GM21381 (cell line): ENCODE data around the gene UBE2QL1.

Experiments
- ATAC-seq: cut with Tn5 transposase; IDR thresholded peaks from one replicate; pipeline ENCODE4 v1.9.1; 2021; ENCODE audit warnings: mild to moderate bottlenecking, moderate library complexity; ENCODE audit not compliant: unreplicated experiment

UBE2QL1 gene

DNA sequence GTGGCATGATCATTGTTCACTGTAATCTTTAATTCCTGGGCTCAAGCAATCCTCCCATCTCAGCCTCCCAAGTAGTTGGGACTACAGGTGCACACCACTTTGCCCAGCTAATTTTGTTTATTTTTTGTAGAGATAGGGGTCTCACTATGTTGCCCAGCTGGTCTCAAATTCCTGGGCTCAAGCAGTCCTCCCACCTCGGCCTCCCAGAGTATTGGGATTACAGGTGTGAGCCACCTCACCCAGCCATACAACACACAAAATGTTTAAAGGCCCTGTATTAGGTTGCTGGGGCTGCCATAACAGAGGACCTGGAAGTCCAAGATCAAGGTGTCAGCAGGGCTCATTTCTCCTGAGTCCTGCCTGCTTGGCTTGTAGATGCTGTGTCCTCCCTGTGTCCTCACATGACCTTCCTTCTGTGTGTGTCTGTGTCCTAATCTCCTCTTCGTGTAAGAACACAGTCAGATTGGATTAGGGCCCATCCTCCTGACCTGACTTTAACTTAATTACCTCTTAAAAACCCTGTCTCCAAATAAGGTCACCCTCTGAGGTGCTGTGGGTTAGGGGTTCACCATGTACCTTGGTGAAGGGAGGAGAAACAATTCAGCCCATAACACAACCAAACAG, 5.4 kb downstream of the UBE2QL1 start:
- ATAC-seq, result no peak

DNA sequence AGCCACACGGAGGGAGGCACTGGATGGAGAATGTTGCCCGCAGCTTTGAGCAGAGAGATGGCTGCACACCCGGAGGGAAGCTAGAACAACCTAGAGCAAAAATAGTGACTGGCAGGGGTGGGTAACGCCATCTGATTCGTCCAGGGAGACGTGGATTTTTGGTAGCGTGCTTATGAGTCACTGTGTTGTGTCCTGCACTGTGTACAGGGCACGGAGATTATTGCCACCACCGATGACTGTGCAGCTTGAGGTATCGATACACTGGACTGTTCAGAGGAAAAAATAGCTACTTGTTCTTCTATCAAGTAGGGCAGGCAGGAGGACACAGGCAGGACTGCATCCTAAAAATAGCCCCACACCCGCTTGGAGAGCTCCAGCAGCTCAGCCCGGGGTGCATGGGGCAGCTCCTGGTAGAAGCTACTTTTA, 6.0 kb downstream of the UBE2QL1 start:
- ATAC-seq, result no peak

DNA sequence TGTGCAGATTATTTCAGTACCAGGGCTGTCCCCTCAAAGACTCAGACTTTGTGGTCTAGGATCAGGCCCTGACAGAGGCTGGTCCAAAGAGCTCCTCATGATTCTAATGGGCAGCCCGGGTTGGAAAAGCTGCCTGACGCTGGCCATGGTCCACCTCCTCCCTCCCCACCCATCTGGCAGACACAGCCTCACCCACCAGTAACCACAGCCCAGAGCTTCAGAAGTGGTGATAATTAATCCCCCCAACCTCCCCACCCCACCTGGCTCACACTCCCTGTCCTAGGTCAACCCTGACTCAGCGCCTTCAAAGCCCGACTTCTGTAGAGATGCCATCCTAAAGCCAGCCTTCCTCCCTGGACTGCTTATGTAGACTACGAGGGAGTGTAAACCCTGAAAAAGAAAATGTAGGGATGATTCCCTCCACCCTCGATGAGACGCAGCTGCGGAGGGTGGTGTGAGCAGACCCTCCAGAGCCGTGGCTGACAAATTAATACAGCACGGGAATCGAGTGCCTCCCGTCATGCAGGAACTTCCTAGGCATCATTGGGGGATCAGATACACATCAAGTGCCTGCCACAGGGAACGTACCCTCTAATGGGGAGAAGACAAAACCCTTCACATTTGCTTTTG, 7.0 kb downstream of the UBE2QL1 start:
- ATAC-seq, result no peak

DNA sequence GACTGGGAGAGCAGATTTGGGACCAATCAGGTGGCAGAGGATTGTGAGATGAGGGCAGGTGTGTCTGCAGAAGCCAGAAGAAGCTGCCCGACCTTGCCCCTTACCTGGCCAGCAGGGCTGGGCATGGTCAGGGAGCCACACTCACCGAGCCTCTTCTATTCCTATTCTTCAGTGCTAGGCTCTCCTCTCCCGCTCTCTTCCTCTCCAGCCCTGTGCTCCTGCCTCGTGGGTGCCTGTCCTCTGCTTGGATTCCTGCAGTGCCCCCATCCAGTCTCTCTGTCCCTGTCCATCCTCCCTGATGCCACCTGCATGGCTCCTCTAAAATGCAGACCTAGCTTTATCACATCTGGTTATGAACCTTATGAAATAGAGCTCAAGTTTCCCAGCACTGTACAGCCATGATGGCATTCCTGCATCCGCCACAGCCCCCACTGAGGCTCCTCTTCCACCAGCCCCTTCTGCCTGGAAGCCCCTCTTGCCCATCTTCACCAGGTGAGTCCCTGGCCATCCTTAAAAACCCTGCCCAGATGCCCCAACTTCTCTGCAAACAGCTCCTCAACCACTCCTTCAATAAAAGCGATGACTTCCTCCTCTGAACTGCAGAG, 8.2 kb downstream of the UBE2QL1 start:
- no peak for ATAC-seq

DNA sequence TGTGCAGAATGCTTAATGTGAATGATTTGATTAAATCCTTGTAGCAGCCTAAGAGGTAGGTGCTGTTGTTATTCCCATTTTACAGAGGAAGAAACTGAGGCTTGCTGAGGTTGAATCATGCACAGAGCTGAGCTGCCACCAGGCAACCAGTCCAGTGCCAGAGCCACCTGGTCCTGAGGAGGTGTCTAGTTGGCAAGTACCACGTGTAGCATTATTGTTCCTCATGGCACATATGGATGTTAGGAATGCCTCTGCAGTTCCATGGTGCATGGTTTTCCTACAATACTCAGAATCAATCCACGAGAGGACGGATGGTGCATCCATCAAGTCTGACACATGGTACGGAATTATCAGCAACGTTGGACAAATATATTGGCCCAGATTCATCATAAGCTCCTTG, 8.9 kb downstream of the UBE2QL1 start:
- ATAC-seq, result no peak

DNA sequence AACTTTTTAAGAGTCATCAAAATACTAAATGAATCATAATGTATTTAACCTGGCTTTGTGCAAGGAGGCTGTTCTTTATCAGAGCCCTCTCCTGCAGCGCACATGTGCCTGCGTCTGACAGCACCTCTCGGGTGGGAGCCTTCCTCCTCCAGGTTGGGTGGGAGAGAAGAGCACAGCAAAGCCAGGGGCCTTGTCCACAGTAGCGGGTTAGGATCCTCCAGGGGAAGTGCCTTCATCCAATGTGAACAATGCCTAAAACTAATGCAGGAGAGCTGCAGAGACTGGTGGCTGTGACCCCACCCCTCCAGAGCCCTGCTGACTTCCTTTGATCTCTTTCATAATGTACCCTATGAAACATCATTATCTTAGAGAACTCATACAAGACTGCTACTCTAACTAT, 10.2 kb downstream of the UBE2QL1 start:
- ATAC-seq, result no peak

DNA sequence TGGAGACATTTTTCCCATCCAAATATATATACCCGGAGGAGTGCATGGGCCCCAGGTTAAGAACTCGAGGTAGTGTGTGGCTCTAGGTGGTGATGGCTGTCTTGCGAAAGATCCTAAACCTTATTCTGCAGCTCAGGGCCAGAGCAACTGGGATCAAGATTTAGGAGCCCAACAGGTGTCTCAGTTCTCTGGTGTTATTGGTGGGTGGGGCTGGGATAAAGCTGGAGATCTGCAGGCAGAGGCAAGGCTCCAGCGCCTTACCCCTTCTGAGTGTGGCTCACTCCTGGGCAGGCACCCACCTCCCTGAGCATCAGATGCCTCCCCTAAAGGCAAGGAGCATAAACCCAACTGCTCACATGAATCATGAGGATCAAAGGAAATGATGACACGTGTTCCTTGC, 11.2 kb downstream of the UBE2QL1 start:
- no peak for ATAC-seq

DNA sequence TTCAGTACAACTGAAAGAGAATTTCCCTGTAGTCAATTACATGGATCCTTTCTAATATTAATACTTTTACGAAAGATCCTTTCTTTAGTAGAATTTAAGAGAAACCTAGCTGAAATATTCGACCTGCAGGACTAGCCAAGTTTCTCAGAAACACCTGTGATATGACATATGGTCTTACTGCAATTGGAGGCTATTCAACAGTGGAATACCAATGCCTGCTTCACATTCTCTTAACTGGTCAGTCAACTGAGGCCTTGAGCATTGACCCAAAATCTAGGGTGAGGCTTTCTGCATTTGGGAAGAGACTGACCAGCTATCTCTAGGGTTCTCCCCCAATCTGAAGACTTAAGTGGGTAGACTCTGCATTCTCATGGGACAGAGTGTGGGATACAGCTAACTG, 12.3 kb downstream of the UBE2QL1 start:
- ATAC-seq, result no peak

DNA sequence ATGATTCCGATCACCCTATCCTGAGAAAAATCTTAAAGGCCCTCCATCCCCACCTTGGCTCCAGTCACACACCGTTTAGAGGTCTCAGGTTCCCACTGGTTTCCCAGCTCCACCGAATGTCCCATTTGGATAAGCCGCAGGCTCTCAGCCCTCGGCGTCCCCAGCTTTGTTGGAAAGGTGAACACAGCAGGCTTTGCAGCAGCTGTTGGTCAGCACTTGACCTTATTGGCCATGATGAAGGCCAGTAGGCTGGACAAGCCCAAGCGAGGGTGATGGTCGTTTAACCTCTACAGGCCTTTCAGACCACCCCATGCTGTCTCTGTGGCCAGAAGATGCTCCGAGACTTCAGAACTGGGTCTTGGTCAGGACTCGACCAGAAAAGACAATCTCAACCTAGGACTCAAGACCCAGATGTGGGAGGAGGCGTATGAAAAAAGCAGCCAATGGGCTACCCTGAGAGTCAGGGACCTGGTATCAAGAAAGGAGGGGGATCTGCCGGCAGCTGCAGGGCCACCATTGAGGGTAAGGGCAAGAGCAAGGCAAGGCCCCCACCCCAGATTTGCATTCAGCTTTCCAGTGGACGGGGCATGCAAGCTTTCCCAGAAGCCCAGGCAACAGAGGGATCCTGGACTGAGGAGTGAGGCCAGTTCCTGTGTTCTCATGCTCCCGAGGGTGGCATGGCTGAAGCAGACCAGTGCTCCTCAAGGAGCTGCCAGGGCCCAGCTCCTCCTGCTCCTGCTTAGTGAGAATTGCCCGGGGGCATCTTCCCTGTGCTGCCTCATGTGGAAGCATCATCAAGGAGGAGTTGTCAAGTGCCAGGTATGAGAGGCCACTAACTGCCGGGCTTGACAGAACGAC, 13.4 kb downstream of the UBE2QL1 start:
- no peak for ATAC-seq

DNA sequence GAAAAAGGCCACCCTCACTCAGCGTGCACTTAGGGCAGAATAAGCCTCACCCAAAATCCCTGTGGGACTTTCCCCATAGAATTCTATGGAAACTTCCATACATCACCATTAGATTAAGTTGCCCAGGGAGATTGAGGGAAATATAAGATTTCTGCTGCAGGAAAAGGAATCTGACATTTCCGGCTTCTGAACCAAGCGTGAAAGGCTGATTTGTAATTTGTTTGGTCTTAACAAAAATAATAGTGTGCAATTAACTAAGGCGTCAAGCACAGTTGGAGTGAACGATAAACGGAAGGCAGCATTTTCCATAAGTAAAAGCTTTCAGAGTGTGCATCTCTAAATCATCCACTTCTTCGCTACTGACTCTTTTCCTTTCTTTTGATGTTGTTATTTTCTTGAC, 14.0 kb downstream of the UBE2QL1 start:
- ATAC-seq, result no peak

DNA sequence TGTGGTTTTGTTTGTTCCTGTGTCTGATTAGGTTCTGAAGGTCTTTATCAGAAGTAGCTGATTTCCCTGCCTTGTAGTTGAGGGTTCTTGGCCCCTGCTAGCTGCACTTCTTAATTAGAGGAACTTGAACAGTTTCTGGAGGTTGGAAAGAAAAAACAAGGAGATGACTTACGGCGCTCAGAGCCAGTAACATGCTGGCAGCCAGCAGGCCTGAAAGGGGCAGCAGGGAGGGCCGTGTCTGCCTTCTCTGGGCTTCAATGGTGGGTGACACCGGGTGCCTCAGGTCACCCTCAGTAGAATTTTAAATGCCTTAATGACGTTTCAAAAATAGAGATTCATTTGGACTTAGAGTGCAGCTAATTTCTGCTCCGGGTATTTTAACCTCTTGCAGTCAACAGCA, 15.8 kb downstream of the UBE2QL1 start:
- ATAC-seq, result no peak

DNA sequence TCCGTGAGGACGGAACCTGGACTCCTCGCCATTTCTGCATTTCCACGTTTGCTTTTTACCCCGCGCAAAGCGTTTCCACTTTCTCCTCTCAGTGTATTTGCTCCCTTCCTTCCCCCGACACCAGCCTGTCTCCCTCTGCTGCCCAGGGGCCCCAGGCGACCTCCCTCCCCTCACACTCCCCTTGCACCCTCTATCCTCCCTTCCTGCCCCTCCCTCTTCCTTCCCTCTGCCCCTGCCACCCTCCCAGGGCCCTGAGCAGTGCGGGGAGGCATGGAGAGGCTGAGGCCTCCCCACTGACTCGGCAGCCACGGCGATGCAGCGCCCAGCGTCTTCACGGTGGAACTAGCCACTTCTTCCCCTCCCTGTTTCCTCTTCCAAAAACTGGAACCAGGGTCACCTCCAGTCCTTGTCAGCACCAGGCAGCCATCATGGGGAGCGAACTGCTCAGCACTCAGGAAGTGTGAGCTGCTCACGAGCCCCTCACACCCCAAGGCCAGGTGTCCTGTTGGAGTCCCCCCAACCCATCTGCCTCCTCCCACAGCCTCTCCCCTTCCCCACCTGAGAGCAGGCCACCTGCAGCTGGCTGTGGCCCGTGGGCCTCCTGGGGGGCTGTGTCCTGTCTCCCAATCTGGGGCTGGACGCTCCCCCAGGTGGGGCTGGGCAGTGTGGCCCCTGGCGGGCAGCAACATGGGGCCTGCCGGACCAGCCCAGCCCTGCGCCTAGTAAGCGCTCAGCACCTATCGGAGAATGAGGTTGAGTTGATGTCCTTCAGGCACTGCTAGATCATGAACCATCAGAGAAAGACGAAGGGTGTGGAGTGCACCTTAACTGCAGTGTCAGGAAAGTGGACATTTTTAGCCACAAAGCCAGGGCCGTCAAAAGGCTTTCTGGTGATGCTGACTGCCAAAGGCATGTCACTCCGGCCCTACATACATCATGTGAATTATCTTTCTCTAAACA, 17.5 kb downstream of the UBE2QL1 start:
- ATAC-seq, result no peak

DNA sequence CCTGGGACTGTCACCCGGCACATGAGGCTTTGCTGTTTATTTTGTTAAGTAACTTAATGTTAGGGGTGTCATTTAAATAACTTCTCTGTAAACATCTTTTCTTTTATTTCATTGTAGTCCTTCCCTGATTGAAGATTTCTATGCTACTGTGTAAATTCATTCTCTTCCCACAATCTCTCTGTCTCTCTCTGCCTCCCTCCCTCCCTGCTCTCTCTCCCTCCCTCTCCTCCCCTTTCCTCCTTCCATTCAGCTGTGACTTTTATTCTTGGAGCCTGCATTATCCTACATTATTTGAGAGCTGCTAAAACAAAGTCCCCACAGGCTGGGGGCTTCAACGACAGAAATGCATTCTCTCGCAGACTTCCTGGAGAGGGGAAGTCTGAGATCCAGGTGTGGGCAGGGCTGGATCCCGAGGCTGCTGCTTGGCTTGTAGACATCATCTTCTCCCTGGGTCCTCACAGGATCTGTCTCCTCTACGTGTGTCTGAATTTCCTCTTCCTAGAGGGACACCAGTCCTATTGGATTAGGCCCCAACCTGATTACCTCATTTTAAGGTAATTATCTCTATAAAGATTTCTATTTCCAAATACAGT, 18.4 kb downstream of the UBE2QL1 start:
- no peak for ATAC-seq

DNA sequence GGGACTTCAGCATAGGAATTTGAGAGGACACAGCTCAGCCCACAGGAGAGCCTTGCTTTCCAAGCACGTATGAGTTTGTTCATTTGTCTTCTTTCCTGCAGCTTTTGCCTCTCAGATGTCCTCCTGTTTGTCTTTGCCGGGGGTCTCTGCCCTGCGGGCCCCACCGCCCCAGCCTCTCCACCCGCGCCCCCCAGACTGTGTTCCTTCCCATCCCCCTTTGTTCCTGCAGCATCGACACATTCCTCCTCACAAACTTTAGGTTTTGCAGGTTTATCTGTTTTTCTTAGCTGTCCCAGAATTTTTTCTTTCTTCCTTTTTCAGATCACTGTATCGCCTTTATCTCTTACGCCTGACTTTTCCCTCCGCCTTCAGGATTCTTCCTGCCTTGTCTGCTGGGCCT, 18.9 kb downstream of the UBE2QL1 start:
- ATAC-seq, result no peak

DNA sequence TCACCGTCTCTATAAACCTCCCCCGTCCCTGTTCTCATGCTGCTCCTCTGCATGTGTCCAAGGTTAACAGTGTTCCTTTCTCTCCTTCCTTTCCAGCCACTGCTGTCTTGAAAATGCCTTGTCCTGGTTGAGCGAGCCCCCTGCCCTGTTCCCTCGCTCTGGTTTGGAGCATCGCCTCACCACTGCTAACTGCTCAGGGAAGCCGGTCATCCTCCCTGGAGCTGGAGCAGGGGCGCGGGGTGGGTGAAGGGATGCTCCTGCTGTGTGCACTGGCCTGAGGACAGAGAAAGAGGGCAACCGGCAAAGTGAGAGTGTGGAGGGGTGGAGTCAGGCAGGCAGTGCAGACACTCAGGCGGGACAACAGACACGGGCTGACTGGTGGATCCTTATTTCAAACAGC, 19.4 kb downstream of the UBE2QL1 start:
- no peak for ATAC-seq

DNA sequence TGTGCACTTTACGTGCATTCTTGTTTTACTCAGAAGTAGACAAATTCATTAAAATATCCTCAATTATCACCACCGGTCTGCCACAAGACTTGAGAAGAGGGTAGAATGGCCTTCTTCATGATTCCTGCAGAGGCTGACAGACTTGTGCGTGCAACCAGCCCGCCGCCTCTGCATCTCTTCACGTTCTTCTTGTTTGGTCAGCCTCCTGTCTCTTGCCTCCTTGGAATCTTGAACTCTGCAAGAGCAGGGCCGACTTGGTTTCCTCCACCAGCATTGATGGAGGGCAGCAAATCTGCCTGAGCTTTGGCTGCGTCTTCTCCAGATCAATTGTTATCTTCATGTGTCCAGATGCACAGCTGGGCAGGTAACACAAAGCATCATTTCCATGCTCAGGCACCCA, 20.2 kb downstream of the UBE2QL1 start:
- no peak for ATAC-seq

DNA sequence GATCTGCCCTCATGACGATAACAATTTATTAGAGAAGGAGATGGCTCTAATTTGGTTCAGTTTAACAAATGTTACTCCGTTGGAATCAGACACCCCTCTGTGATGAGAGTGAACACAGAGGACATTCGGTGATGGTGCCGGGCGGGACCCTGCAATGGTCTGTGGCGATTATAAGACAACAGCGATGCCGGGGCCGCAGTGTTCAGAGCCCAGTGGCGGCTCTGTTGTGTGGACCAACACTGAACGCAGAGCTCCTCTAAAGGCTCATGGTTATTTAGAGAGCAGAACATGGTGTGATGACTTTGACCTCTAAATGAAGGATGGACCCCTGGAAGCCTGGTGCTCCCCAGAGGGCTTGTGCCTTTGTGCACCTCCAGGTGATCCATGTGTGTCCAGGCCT, 21.2 kb downstream of the UBE2QL1 start:
- no peak for ATAC-seq

DNA sequence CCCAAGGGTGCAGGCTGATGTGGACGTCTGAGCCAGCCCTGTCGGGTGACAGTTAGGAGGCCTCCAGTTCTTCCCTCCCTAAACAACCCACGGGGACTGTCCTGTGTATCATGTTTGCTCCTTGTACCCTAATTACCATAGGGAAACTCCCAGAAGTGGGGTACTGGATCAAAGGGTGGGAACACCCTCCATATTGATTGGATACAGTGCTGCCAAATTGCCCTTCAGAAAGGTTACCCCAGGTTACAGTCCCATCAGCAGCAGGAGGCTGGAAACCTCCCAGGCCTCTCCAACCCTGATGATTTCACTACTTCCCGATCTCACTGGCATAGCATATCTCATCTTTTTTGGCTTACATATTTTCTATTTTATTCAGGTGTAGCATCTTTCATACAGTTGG, 22.0 kb downstream of the UBE2QL1 start:
- ATAC-seq, result no peak

DNA sequence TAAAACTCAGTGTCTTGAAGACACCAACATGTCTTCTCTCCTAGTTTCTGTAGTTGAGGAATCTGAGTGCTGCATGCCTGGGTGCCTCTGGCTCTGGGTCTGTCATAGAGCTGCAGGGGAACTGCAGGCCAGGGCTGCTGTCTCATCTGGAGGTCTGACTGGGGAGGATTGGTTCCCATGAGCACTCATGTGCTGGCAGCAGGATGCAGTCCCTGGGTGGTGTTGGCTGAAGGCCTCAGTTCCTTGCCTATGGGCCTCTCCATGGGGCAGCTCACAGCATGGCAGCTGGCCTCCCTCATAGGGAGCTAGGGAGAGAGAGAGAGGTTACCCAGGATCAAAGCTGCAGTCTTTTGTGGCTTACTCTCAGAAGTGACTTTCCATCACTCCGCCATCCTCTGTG, 22.6 kb downstream of the UBE2QL1 start:
- no peak for ATAC-seq

DNA sequence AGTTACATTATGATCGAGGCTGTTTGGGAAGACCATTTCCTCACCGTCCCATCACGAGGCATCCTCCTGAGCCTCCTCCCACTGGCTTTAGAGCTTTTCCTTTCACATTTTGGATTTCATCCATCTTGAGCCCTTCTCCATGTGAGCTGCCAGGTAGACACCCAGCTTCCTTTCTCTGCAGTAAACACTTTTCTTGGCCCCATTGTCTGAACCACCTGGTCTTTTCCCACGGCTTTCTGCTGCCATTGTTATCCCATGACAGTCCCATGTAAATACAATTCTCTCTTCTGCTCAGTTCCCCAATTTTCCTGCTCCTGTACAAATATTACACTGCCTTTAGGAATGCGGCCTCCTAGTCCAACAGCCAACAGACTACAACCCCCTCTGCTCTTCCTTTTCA, 24.1 kb downstream of the UBE2QL1 start:
- ATAC-seq, result no peak
